ENCODE results near the gene TRIM2.

GRCh38 chr4:153261461-153261860 lies 57.2 kb downstream of the TRIM2 start:
- no peak for TF ChIP-seq CTCF (IDR thresholded peaks at IDR 0.05; ENCODE audit: low read length)
- no peak for TF ChIP-seq EZH2 (optimal IDR thresholded peaks at IDR 0.05; ENCODE audit: low read depth, low read length)
